Progenitor cell of endocrine pancreas (in vitro differentiated cells): ENCODE data around the gene CD79B. TPM values are rescaled to one million over a fixed set of nuclear protein-coding genes. Genes with fewer than 3 reads are reported as not detected.
"Not testable (repeated sequence)": the region's sequence is repeated elsewhere in the genome, so short reads cannot be mapped to it uniquely, and the experiment has no call there.

Source experiments
- DNase-seq: peaks from one replicate; pipeline ENCODE4 v3.0.0; 2021; ENCODE audit warnings: low spot score; ENCODE audit not compliant: unreplicated experiment
- H3K27ac Mint-ChIP-seq: 2 replicates; pipeline ENCODE4 v1.8.0; 2021; ENCODE audit warnings: mild to moderate bottlenecking, moderate library complexity, mixed read lengths
- H3K27me3 Mint-ChIP-seq: 2 replicates; pipeline ENCODE4 v1.8.0; 2021; ENCODE audit warnings: mixed read lengths
- H3K36me3 Mint-ChIP-seq: 2 replicates; pipeline ENCODE4 v1.8.0; 2022; ENCODE audit warnings: mixed read lengths; ENCODE audit not compliant: insufficient read depth
- H3K4me1 Mint-ChIP-seq: 2 replicates; pipeline ENCODE4 v1.8.0; 2021; ENCODE audit warnings: low read depth, mixed read lengths
- H3K4me3 Mint-ChIP-seq: 2 replicates; pipeline ENCODE4 v1.8.0; 2021; ENCODE audit warnings: low read depth, mild to moderate bottlenecking, moderate library complexity, mixed read lengths
- H3K9me3 Mint-ChIP-seq: 2 replicates; pipeline ENCODE4 v1.8.0; 2021; ENCODE audit warnings: low read depth, mixed read lengths
- total RNA-seq: library from RNA; stranded (reverse); gene quantifications from 2 replicates; pipeline ENCODE4 v1.2.1, GENCODE V29; 2021
- TF ChIP-seq, protein P1 (sequence below): fragments of 200-600 bp; sonication (generic); IDR thresholded peaks from one replicate; pipeline ENCODE4 v1.5.0; 2021; ENCODE audit warnings: antibody characterized with exemption, mild to moderate bottlenecking; ENCODE audit not compliant: unreplicated experiment

CD79B gene
- total RNA-seq, 1 donor from 2014 or later, result not detected

DNA sequence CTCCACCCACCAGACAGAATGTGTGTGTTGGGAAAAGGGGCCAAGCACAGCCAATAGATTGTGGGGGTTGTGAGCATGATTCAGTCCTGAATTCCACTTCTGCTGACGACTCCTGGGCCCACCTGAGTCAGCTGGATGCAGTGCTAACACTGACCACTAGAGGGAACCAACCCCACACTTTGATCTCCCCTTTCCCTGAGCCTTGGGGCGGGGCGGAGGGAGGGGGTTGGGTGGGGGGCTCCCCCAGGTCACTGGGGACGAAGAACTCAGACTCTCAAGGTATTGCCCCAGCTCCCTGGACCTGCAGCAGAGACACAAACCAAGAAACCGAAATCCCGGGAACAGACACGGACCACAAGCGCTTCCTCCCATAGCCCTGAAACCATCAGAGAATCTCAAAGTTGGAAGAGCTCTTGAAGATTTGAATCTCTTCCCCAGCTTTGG, 20.5 kb downstream of the CD79B start:
- Mint-ChIP-seq H3K36me3 (no peaks in the 10 kb centered on the region), H3K27me3 (peaks cover 56% of the 10 kb centered on the region), H3K27ac (no peak overlapping the region), H3K9me3 (no peaks in the 10 kb centered on the region), H3K4me1 (no peaks in the 10 kb centered on the region), H3K4me3 (no peak overlapping the region)
- TF ChIP-seq, protein P1, sequence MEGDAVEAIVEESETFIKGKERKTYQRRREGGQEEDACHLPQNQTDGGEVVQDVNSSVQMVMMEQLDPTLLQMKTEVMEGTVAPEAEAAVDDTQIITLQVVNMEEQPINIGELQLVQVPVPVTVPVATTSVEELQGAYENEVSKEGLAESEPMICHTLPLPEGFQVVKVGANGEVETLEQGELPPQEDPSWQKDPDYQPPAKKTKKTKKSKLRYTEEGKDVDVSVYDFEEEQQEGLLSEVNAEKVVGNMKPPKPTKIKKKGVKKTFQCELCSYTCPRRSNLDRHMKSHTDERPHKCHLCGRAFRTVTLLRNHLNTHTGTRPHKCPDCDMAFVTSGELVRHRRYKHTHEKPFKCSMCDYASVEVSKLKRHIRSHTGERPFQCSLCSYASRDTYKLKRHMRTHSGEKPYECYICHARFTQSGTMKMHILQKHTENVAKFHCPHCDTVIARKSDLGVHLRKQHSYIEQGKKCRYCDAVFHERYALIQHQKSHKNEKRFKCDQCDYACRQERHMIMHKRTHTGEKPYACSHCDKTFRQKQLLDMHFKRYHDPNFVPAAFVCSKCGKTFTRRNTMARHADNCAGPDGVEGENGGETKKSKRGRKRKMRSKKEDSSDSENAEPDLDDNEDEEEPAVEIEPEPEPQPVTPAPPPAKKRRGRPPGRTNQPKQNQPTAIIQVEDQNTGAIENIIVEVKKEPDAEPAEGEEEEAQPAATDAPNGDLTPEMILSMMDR, result peak; percentile 84
- DNase-seq, result peak; percentile 63

DNA sequence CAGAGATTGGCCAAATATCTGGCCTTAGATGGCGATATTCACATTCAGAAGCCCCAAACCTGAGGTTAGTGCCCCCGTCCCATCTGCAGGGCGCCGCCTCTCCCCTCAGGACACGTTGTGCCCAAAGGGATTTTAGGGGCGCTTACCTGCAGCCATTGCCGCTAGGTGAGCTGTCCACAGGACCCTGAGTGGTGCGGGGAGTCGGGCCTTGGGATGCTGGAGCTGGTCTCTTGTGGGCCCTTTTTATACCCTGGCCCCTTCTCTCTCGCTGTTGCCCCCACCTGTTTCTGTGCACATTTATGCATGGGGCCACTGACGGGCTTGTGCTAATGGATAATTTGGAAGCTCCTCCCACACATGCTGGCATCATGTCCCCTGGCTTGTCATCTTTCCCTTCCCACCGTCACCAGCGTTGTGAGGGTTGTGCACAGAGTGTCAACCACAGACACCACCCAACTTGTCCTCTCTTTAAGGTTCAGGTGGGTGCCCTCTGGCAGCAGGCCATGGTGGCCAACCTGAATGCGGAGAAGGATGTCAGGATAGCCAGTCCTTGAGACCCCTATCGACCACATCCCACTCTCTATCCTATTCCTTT, 21.0 kb downstream of the CD79B start, which contains the start of gene CSHL1:
TSS of gene CSHL1 (minus strand) at position 218 of the 595 bp plus-strand sequence. CDS start at position 156, 62 bp downstream.
- Mint-ChIP-seq H3K9me3 (no peaks in the 10 kb centered on the region), H3K27ac (no peak within 1 kb of the TSS), H3K36me3 (no peaks in the 10 kb centered on the region), H3K27me3 (peaks cover 51% of the 10 kb centered on the region), H3K4me3 (no peak within 1 kb of the TSS), H3K4me1 (no peaks in the 10 kb centered on the region)
- TF ChIP-seq, protein P1, result no peak
- no peak for DNase-seq

DNA sequence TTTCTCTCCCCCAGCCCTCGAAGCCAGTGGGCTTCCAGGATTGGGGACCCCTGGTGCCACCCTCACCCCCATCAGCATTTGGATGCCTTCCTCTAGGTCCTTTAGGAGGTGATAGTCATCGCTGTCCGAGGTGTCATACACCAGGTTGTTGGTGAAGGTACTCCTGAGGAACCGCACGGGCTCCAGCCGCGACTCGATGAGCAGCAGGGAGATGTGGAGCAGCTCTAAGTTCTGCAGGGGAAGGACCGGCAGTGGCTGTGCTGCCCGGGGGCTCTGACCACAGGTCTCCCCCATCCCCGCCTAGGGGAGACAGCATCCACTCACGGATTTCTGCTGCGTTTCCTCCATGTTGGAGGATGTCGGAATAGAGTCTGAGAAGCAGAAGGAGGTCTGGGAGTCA, 22.0 kb downstream of the CD79B start:
- H3K9me3 Mint-ChIP-seq, result no peaks in the 10 kb centered on the region
- peaks cover 45% of the 10 kb centered on the region for H3K27me3 Mint-ChIP-seq
- no peaks in the 10 kb centered on the region for H3K36me3 Mint-ChIP-seq
- TF ChIP-seq, protein P1, result no peak
- H3K4me1 Mint-ChIP-seq, result no peaks in the 10 kb centered on the region
- no peak for DNase-seq
- no peak overlapping the region for H3K27ac Mint-ChIP-seq
- no peak overlapping the region for H3K4me3 Mint-ChIP-seq

DNA sequence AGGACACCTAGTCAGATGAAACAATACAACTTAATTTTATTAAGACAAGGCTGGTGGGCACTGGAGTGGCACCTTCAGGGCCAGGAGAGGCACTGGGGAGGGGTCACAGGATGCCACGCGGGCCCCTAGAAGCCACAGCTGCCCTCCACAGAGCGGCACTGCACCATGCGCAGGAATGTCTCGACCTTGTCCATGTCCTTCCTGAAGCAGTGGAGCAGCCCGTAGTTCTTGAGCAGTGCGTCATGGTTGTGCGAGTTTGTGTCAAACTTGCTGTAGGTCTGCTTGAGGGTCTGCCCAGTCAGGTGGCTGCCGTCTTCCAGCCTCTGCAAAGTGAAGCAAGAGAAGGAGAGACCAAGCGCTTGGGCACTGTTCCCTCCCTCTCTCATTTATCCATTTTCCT, 22.5 kb downstream of the CD79B start:
- not testable (repeated sequence) for H3K4me1 Mint-ChIP-seq, H3K9me3 Mint-ChIP-seq

DNA sequence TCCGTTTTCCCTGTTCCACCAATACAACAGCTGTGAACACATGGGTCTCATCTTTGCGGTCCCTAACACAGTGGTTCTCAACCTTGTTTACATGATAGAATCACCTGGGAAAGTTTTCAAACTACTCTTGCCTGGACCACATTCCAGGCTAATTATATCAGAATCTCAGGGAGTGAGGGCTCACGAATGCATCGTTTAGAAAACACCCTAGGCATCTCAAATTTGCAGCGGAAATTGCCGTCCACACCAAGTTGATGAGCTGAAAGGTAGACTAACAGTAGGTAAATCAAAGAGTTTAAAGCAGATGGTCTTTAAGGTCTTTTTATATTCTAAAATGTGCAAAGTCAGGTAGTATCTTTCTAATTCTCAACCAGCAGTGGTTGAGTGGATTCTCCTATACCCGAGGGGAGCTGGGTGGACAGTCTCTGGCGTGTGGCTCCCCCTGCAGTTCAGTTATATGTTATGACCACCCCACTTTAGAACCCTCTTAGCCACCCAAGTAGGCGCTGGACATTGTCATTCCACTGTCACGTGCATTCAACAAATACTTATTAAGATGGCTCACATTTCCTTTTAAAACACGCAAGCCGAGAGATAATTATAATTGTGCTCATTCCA, 24.9 kb downstream of the CD79B start:
- not testable (repeated sequence) for H3K36me3 Mint-ChIP-seq, H3K4me3 Mint-ChIP-seq, H3K4me1 Mint-ChIP-seq, H3K27ac Mint-ChIP-seq, H3K9me3 Mint-ChIP-seq, DNase-seq
- TF ChIP-seq, protein P1, result peak; percentile 40
- H3K27me3 Mint-ChIP-seq, result peaks cover 46% of the 10 kb centered on the region

More for the DNA sequence above, 22.5 kb downstream of the CD79B start:
- H3K27me3 Mint-ChIP-seq, result peaks cover 45% of the 10 kb centered on the region
- not testable (repeated sequence) for H3K27ac Mint-ChIP-seq, H3K36me3 Mint-ChIP-seq, DNase-seq, H3K4me3 Mint-ChIP-seq

DNA sequence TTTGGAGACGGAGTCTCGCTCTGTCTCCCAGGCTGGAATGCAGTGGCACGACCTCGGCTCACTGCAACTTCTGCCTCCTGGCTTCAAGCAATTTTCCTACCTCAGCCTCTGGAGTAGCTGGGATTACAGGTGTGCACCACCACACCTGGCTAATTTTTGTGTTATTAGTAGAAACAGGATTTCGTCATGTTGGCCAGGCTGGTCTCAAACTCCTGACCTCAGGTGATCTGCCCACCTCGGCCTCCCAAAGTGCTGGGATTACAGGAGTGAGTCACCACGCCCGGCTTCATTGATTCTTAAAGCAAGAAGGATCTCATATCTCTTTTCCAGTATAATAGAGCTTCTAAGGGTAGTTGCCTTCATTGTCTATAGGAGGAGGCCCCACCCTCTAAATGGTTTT, 27.3 kb downstream of the CD79B start:
- not testable (repeated sequence) for H3K4me3 Mint-ChIP-seq, H3K9me3 Mint-ChIP-seq, H3K27ac Mint-ChIP-seq, DNase-seq, H3K36me3 Mint-ChIP-seq, H3K4me1 Mint-ChIP-seq
- peaks cover 38% of the 10 kb centered on the region for H3K27me3 Mint-ChIP-seq
